Measurements from ENCODE around the gene TLCD2. TPM values are rescaled to one million over a fixed set of nuclear protein-coding genes. Genes with fewer than 3 reads are reported as not detected.

TLCD2 gene
- total and polyA plus RNA-seq, 2 of the 13 experiments (the other 11 are each of a cell fraction or from before 2014, with no cell fraction given): 0.90 to 1.1 TPM

DNA sequence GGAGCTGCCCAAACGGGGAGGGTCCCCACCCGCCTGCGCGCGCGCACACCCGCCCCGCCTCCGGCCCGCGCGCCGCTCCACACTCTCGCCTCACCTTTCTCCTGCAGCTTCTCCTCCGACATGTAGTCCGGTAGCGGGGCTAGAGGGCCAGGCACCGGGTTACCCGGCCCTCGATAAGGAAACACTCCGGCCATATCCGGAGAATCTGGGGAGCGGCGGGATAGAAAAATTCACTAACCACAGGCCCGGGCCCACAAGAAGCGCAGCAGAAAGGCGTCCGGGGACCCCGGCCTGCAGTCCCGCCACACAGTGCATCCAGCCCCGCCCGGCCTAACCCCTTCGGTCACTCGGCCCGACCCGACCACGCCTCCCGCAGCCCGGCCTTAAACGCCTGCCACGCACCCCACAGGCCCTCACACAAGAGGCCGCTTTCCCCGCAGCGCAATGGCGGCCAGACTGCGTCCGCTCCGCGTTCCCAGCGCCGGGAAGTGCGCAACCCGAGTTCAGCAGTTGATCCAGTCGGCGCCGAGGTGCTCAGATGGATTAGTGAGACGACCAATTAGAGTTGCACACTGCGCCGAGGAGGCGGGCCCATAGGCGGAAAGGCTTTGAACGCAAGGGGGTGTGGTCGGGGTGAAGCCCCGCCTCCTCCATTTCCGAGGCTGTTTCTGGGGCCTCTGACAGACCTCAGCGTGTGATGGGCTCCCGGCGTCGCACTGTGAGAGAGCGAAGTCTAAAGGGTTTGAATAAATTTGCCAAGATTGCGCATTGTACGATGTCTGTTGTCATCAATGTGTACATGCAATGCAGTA, 25.6 kb downstream of the TLCD2 start, which contains the start of gene PRPF8 (continued):
- TF ChIP-seq, protein P1, sequence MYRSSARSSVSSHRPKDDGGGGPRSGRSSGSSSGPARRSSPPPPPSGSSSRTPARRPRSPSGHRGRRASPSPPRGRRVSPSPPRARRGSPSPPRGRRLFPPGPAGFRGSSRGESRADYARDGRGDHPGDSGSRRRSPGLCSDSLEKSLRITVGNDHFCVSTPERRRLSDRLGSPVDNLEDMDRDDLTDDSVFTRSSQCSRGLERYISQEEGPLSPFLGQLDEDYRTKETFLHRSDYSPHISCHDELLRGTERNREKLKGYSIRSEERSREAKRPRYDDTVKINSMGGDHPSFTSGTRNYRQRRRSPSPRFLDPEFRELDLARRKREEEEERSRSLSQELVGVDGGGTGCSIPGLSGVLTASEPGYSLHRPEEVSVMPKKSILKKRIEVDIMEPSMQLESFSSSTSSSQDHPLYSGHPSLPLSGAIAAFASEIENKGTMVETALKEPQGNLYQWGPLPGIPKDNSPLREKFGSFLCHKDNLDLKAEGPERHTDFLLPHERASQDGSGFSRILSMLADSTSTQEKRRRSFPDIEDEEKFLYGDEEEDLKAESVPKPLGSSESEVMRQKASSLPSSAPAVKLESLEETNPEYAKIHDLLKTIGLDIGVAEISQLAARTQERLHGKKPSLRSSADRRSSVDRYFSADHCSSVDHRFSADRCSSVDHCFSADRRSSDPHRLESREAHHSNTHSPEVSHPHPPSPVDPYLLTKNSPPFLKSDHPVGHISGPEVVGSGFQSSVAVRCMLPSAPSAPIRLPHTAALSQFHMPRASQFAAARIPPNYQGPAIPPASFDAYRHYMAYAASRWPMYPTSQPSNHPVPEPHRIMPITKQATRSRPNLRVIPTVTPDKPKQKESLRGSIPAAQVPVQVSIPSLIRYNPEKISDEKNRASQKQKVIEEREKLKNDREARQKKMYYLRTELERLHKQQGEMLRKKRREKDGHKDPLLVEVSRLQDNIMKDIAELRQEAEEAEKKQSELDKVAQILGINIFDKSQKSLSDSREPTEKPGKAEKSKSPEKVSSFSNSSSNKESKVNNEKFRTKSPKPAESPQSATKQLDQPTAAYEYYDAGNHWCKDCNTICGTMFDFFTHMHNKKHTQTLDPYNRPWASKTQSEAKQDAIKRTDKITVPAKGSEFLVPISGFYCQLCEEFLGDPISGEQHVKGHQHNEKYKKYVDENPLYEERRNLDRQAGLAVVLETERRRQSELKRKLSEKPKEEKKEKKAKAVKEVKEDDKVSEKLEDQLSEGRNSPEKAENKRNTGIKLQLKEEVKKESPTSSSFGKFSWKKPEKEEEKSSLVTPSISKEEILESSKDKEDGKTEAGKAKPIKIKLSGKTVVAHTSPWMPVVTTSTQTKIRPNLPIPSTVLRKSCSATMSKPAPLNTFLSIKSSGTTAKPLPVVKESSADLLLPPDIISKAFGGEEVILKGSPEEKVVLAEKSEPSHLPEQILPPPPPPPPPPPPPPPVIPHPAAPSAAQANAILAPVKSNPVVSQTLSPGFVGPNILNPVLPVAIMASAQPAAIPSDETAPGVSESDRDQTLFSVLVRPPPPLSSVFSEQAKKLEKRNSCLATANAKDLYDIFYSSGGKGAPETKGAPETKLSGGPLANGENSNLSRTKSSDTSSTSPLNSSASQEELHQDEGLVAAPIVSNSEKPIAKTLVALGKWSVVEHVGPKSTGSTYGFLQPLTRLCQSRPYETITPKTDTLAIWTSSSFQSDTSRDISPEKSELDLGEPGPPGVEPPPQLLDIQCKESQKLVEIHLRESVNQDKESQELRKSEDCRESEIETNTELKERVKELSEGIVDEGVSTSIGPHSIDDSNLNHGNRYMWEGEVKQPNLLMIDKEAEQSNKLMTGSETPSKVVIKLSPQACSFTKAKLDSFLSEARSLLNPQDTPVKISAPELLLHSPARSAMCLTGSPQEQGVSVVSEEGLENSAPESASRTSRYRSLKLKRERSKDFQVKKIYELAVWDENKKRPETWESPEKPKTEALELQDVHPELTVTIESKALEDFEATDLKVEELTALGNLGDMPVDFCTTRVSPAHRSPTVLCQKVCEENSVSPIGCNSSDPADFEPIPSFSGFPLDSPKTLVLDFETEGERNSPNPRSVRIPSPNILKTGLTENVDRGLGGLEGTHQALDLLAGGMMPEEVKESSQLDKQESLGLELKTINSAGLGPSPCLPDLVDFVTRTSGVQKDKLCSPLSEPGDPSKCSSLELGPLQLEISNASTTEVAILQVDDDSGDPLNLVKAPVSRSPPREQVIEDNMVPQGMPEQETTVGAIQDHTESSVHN (CRISPR knock-in tag; IDR thresholded peaks at IDR 0.05): no peak
- TF ChIP-seq RELA (CRISPR knock-in tag; IDR thresholded peaks at IDR 0.05) (0 out of 2 replicates have a peak, but pooled peaks have one; percentile 75), KLF11 (CRISPR knock-in tag; IDR thresholded peaks at IDR 0.05) (no peak), SMAD3 (CRISPR knock-in tag; IDR thresholded peaks at IDR 0.05) (0 out of 2 replicates have a peak, but pooled peaks have one; percentile 25), ZIK1 (CRISPR knock-in tag; IDR thresholded peaks at IDR 0.05; ENCODE audit: borderline replicate concordance, low read depth) (no peak), YEATS2 (CRISPR knock-in tag; IDR thresholded peaks at IDR 0.05; ENCODE audit: borderline replicate concordance) (peak; percentile 81; the same call in 1 of the 2 replicates), SIX4 (CRISPR knock-in tag; IDR thresholded peaks at IDR 0.05) (no peak), ATAD3A (CRISPR knock-in tag; IDR thresholded peaks at IDR 0.05) (no peak), ZNF138 (CRISPR knock-in tag; IDR thresholded peaks at IDR 0.05; ENCODE audit: low read depth) (no peak)
- TF ChIP-seq, protein P2, sequence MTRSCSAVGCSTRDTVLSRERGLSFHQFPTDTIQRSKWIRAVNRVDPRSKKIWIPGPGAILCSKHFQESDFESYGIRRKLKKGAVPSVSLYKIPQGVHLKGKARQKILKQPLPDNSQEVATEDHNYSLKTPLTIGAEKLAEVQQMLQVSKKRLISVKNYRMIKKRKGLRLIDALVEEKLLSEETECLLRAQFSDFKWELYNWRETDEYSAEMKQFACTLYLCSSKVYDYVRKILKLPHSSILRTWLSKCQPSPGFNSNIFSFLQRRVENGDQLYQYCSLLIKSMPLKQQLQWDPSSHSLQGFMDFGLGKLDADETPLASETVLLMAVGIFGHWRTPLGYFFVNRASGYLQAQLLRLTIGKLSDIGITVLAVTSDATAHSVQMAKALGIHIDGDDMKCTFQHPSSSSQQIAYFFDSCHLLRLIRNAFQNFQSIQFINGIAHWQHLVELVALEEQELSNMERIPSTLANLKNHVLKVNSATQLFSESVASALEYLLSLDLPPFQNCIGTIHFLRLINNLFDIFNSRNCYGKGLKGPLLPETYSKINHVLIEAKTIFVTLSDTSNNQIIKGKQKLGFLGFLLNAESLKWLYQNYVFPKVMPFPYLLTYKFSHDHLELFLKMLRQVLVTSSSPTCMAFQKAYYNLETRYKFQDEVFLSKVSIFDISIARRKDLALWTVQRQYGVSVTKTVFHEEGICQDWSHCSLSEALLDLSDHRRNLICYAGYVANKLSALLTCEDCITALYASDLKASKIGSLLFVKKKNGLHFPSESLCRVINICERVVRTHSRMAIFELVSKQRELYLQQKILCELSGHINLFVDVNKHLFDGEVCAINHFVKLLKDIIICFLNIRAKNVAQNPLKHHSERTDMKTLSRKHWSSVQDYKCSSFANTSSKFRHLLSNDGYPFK (CRISPR knock-in tag; IDR thresholded peaks at IDR 0.05; ENCODE audit: borderline replicate concordance): peak; percentile 86; the same call in 1 of the 2 replicates
- TF ChIP-seq, protein P3, sequence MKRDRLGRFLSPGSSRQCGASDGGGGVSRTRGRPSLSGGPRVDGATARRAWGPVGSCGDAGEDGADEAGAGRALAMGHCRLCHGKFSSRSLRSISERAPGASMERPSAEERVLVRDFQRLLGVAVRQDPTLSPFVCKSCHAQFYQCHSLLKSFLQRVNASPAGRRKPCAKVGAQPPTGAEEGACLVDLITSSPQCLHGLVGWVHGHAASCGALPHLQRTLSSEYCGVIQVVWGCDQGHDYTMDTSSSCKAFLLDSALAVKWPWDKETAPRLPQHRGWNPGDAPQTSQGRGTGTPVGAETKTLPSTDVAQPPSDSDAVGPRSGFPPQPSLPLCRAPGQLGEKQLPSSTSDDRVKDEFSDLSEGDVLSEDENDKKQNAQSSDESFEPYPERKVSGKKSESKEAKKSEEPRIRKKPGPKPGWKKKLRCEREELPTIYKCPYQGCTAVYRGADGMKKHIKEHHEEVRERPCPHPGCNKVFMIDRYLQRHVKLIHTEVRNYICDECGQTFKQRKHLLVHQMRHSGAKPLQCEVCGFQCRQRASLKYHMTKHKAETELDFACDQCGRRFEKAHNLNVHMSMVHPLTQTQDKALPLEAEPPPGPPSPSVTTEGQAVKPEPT (CRISPR knock-in tag; IDR thresholded peaks at IDR 0.05; ENCODE audit: low read depth): no peak
- TF ChIP-seq, protein P4, sequence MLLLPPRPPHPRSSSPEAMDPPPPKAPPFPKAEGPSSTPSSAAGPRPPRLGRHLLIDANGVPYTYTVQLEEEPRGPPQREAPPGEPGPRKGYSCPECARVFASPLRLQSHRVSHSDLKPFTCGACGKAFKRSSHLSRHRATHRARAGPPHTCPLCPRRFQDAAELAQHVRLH (CRISPR knock-in tag; IDR thresholded peaks at IDR 0.05; ENCODE audit: borderline replicate concordance, low read depth): peak; percentile 77
- TF ChIP-seq, protein P5, sequence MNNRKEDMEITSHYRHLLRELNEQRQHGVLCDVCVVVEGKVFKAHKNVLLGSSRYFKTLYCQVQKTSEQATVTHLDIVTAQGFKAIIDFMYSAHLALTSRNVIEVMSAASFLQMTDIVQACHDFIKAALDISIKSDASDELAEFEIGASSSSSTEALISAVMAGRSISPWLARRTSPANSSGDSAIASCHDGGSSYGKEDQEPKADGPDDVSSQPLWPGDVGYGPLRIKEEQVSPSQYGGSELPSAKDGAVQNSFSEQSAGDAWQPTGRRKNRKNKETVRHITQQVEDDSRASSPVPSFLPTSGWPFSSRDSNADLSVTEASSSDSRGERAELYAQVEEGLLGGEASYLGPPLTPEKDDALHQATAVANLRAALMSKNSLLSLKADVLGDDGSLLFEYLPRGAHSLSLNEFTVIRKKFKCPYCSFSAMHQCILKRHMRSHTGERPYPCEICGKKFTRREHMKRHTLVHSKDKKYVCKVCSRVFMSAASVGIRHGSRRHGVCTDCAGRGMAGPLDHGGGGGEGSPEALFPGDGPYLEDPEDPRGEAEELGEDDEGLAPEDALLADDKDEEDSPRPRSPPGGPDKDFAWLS (CRISPR knock-in tag; IDR thresholded peaks at IDR 0.05; ENCODE audit: borderline replicate concordance): no peak

Measured in HepG2 (cell line).